NCI-H1417 treated with DMSO at 0.1 percent for 48 hours (cell line): ENCODE results near the gene FAM162A.

ENCODE experiments used
- DNase-seq: peaks from one replicate; lab custom pipeline; 2025; lab: John Stamatoyannopoulos, UW

The FAM162A gene

GRCh38 chr3:122387709-122388108 lies 3.7 kb downstream of the FAM162A start:
- DNase-seq: no peak

- DNase-seq: no peak
Measured at GRCh38 chr3:122389197-122389596, 5.2 kb downstream of the FAM162A start.

- DNase-seq: no peak
Measured at GRCh38 chr3:122389892-122390291, 5.9 kb downstream of the FAM162A start.

DNA sequence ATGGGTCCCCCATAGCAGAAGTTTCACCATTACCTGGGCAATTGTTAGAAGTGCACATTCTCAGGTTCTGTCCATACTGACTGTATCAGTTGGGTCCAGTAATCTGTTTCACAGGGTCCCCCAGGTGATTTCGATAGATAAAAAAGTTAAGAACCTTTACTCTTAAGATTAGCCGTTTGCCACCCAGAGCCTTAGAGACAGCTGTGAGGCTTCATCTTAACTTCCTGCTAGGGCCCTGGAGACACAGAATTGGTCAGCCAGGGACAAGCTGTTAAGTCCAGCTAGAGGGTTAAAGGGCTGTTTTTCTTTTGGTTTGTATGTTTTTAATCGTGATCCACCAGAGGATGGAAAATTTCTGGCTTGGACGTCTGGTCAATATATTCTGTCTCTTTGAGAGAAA lies 6.7 kb downstream of the FAM162A start:
- no peak for DNase-seq

DNA sequence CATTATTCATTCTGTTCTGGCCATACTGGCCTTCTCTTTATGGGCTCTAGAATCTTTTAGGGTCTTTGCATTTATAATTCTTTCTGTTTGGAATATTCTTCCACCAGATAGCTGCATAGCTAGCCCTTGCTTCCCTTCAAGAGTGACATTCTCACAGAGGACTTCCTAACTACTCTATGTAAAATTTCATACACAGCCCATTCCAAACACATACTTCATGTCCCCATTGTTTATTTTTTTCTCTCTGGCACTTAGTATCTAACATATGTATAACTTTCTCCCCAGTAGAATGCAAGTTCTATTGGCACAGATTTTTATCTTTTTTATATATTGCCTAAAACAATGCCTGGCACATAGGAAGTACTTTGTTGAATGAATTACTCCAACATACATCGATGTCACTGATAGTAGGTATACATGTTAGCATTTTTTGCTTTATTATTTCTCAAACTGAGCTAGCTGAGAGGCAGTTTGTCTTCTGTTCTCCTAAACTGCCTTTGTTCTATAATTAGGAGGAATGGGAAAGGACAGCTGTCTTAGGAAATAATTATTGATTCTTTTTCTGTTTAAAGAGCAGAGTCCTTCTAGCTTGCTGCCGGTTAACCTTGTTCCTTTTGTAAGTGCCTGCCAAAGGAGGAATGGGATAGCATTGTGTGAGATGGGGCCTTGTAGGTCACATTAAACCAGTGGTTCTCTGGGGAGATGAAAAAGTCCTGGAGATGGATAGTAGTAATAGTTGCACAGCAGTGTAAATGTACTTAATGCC lies 7.9 kb downstream of the FAM162A start:
- DNase-seq: no peak

DNA sequence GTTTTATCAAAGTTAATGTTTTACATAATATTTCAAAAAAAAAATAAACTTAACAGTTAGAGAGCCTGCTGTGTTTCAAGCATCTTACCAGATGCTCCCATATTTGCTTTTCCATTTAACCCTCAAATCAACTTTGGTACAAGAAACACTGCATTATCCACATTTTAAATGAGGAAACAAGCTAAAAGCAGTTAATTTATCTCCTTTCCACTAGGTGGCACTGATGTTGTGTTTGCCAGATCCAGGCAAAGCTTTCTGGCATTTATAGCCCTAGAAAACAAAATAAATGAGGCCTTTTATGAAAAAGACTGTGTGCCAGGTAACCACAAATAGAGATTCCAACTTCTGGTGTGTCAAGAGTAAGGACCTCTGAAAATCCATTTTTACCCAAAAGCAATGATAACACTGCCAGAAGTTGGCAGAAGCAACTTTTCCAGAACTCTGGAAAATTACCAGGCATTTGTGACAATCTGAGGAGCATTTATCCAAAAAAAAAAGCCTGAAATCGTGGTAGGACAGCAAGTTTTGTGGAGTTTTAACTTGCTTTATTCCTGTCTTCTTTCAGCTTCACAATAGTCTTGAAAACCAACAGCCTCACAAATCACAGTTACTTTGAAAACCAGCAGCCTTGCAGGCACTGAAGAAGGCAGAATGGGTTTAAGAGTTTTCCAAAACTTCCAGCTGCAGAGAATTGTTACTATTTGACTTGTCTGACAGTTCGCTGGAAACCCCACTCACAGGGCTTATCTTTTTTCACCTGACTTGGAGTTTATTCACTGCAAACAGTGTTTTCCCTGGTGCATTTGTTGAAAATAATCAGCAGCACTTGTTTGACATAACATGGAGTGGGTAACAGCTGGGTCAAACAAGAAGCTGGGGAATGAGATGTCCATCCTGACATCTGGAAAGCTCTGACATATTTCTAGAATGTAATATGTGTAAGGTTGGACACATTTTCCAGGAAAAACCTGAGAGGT lies 9.2 kb downstream of the FAM162A start:
- DNase-seq: no peak

- no peak for DNase-seq
Measured at GRCh38 chr3:122394173-122394572, 10.2 kb downstream of the FAM162A start.

- DNase-seq: no peak
Measured at GRCh38 chr3:122395582-122395981, 11.6 kb downstream of the FAM162A start.

GRCh38 chr3:122396511-122396910 lies 12.5 kb downstream of the FAM162A start:
- no peak for DNase-seq

DNA sequence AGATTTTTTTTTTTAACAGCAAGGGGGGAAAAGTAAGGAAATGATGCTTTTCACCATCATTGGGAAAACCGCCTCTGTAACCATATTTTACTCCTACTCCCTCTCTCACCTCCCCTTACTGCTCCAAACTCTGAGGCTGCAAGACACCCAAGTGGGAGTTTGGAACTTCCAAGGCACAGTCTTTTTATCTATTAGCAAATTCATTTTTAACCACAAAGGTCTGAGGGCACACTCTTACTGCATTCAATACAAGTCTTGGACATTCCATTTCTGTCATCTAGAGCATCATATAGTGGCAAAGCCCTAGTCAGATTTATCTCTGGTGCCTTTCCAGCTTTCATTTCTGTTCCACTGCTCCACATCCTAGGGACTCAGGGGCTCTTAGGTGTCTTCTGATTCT lies 13.2 kb downstream of the FAM162A start:
- DNase-seq: no peak

DNA sequence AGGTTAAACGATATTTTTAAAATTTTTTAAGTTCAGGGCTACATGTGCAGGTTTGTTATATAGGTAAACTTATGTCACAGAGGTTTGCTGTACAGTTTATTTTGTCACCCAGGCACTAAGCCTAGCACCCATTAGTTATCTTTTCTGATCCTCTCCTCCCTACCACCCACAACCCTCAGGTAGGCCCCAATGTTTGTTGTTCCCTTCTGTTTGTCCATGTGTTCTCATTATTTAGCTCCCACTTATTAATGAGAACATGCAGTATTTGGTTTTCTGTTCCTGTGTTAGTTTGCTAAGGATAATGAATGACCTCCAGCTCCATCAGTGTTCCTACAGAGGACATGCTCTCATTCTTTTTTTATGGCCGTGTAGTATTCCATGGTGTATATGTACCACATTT lies 14.9 kb downstream of the FAM162A start:
- no peak for DNase-seq

DNA sequence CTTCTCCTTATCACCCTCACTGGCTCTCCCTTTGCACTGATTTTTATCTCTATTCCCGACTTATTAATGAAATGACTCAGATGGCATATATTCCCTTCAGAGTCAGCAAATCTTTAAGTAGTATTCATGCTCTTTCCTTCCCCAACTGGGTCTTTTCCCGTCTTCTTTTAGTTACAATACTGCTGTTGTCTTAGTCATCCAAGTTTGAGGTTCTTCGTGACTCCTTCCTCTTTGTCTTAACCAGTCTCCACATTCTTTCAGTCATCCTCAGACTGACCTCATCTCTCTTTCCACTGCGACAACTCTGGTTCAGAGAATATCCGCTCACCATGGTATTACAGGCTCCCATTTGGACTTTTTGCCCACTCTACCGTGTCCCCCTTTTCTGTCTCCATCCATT lies 19.5 kb downstream of the FAM162A start:
- no peak for DNase-seq

GRCh38 chr3:122405015-122405414 lies 21.0 kb downstream of the FAM162A start:
- no peak for DNase-seq

GRCh38 chr3:122406198-122406597 lies 22.2 kb downstream of the FAM162A start:
- no peak for DNase-seq

DNA sequence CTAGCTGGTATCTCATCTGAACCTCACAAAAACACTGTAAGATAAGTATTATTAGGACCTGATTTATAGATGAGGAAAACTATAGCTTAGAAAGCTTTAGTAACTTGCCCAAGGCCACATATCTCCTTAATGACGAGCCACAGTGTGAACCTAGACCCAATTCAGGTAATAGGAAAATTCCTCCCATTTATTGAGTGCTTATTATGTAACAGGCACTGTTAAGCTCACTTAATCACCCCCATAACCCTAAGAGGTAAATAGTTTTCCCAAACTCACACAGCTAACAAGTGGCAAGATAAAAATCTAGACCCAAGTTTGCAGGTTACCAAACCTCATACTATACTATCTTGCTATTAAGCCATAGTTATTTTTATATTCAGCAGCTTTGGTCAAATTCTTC lies 24.0 kb downstream of the FAM162A start:
- no peak for DNase-seq

DNA sequence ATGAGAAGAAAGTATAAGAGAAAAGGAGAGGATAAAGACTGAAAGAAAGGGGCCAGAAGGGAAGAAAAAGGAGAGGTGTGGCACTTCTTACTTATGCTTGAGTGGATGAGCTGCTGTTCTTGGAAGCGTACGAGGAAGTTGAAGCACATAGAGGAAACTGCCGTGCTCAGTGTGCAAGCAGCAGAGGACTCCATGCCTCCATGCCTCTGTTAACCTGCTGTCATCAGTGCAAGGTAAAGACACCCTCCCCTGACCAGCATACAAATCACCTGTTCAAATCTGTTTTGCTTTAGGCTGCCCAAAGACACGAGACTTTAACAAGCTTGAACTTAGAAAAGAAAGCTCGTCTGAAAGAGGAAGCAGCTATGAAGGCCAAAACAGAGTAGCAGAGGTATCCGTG lies 25.5 kb downstream of the FAM162A start:
- no peak for DNase-seq

DNA sequence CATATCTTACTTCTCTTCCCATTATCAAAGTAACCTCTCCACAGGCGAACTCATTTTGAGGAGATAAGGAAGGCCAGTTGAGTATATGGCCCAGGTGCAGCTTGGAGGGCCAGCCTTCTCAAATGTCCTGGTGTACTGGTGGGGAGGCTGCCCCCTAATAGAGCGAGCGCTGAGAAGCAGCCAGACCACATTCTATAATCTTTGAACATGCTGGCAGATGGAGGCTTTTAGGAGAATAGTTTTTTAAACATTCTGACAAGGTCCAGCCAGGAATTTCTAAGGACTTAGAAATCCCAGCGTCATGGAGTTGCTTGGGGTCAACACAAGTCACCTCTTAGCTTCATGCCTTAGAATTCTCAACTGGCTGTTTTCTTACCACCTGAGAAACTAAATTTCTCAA lies 26.1 kb downstream of the FAM162A start:
- no peak for DNase-seq

GRCh38 chr3:122410639-122411038 lies 26.7 kb downstream of the FAM162A start:
- DNase-seq: no peak

GRCh38 chr3:122414391-122414790 lies 30.4 kb downstream of the FAM162A start:
- no peak for DNase-seq

DNA sequence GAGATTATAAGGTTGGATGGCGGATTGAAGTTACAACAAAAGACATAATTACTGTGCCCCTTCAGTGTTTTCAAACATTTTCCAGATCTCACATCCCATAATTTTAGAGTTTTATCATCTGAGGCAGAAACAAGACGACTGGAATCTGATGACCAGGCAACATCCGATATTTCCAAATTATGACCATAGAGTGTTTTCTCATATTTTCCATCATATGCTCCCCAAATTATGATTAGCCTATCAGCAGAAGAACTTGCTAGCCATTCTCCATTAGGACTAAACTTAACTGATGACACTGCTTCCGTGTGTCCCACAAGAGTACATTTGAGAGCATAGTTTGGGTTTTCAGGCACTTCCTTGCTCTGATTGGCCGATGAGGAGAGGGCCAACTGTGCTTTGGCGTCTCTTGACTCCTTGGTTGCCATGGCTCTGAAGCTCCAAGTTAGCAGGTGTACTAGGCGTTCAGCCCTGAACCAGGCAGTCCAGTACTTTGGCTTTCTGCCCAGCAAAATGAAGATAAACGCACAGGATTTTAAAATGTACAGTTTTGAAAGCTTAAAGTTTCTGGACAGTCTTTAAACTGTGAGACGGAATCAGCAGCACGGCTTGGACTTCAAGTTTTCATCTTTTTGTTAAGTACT lies 31.2 kb downstream of the FAM162A start:
- DNase-seq: no peak

- no peak for DNase-seq
Measured at GRCh38 chr3:122415762-122416654, 32.0 kb downstream of the FAM162A start, which contains the start of gene WDR5B. WDR5B (minus strand) TSS chr3:122416062; CDS start chr3:122415528, 534 bp downstream.
